Vagina (tissue), 2 donors: ENCODE data around the gene AFF3. TPM values are rescaled to one million over a fixed set of nuclear protein-coding genes. Genes with fewer than 3 reads are reported as not detected.

Source experiments
- DNase-seq, 2 donors: peaks; one replicate each; pipeline ENCODE4 v3.0.0-alpha.2; 2017; ENCODE audit errors: extremely low spot score in 2 of 2
- H3K27ac ChIP-seq: fragments of 200-600 bp; sonication (generic); one replicate; pipeline ENCODE4 v1.5.1; 2019
- H3K27me3 ChIP-seq: fragments of 200-600 bp; sonication (generic); one replicate; pipeline ENCODE4 v1.5.1; 2019
- H3K36me3 ChIP-seq, 2 donors: fragments of 200-600 bp; sonication (generic); one replicate each; pipeline ENCODE4 v1.5.1; 2017 to 2019
- H3K4me1 ChIP-seq: fragments of 200-600 bp; sonication (generic); one replicate; pipeline ENCODE4 v1.5.1; 2019
- H3K4me3 ChIP-seq, 2 donors: fragments of 200-600 bp; sonication (generic); 1 replicate in 1 of 2; 2 replicates in 1 of 2; pipeline ENCODE4 v1.5.1; 2016 to 2019
- H3K9me3 ChIP-seq: fragments of 200-600 bp; sonication (generic); one replicate; pipeline ENCODE4 v1.5.1; 2019
- CTCF ChIP-seq, 3 experiments: fragments of 450-650 bp in 2 of 3; fragments of 200-600 bp in 1 of 3; sonication (generic) in 1 of 3; IDR thresholded peaks; one replicate each; pipeline ENCODE4 v1.5.1; 2017 to 2019; ENCODE audit warnings: antibody characterized with exemption in 3 of 3, mild to moderate bottlenecking in 2 of 3, moderate library complexity in 2 of 3
- POLR2A ChIP-seq, 2 donors: fragments of 450-650 bp; IDR thresholded peaks; one replicate each; pipeline ENCODE4 v1.6.1; 2017; ENCODE audit warnings: antibody characterized with exemption in 2 of 2, mild to moderate bottlenecking in 2 of 2, moderate library complexity in 2 of 2
- POLR2AphosphoS5 ChIP-seq, 2 donors: sonication (generic); formaldehyde crosslinking; IDR thresholded peaks; one replicate each; pipeline ENCODE4 v1.9.0; 2017; ENCODE audit warnings: antibody characterized with exemption in 2 of 2, mild to moderate bottlenecking in 2 of 2, low read depth in 1 of 2; ENCODE audit not compliant: insufficient read depth in 1 of 2
- intact Hi-C: fragments of 100-400 bp; cut with DNase I; formaldehyde crosslinking; loops from one replicate; pipeline ENCODE4 v1.15.1; 2023
- total RNA-seq: library from RNA; depleted of rRNA; stranded (reverse); fragments of >200 nt; gene quantifications from one replicate; pipeline ENCODE4 v1.2.3, GENCODE V29; 2016

AFF3 gene
- total RNA-seq, 1 donor from 2014 or later = 7.6 TPM

DNA sequence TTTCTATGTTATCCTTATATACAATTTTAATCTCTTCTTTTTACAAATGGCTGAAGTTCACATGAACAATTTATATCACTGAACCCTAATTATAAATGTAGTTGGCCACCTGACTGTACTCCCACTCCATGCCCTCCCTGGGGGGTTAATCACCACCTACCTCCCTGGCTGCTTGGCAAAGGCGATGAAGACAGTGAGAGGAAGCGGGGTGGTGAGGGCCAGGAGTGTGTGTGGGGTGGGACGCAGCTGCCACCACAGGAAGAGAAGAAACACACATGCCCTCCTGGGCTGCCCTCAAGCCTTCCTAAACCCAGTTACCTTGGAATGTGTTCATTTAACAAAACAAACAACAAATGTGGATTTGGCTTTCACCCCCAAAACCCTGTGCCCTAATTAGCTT, 565.6 kb downstream of the AFF3 start:
- TF ChIP-seq POLR2A (IDR thresholded peaks at IDR 0.05) (no peak), POLR2AphosphoS5 (IDR thresholded peaks at IDR 0.05; ENCODE audit: insufficient read depth in 1 of 2, low read depth in 1 of 2) (no peak), CTCF (IDR thresholded peaks at IDR 0.05) (no peak)
- no peak overlapping the region for H3K4me3 ChIP-seq
- H3K9me3 ChIP-seq = no peaks in the 10 kb centered on the region
- no peak for DNase-seq
- no peak overlapping the region for H3K27ac ChIP-seq
- intact Hi-C loops = no loop called here
- no peaks in the 10 kb centered on the region for H3K27me3 ChIP-seq
- H3K36me3 ChIP-seq = no peaks in the 10 kb centered on the region
- H3K4me1 ChIP-seq = peaks cover 22% of the 10 kb centered on the region

DNA sequence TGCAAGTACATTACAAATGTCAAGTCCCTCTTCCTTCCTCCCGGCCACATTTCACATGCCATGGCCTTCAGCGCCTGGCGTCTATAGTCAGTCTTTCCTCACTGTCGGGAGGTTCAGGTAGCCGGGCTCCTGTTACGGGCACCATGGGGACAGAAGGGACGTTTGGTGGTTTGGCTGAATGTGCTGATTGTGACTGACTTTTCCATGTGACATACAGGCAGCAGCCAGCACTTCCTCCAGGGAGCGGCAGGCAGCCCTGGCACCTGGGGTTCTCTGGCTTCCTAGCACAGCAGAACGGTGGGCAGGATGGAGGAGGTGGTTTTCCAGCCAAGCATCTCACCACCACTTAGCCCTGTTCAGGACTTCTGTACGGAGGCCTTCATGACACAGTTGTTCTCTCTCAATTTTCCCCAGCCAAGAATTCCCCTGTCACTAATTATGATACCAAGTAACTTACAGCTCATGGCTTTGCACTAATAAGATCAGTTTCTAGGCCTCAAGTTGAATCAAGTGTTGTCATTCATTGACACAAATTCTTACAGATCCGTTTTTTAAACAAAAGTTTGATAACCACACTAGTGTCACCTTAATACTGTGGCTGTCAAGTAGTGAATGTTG, 568.6 kb downstream of the AFF3 start:
- intact Hi-C loops = no loop called here
- TF ChIP-seq POLR2A (IDR thresholded peaks at IDR 0.05) = no peak
- no peak for TF ChIP-seq CTCF (IDR thresholded peaks at IDR 0.05)
- TF ChIP-seq POLR2AphosphoS5 (IDR thresholded peaks at IDR 0.05; ENCODE audit: insufficient read depth in 1 of 2, low read depth in 1 of 2) = no peak
- Histone ChIP-seq H3K4me3 (no peak overlapping the region), H3K36me3 (no peaks in the 10 kb centered on the region), H3K27ac (no peak overlapping the region), H3K4me1 (peaks cover 28% of the 10 kb centered on the region), H3K27me3 (no peaks in the 10 kb centered on the region), H3K9me3 (no peaks in the 10 kb centered on the region)
- DNase-seq = no peak

- DNase-seq = no peak
- no peaks in the 10 kb centered on the region for H3K9me3 ChIP-seq
- no peak overlapping the region for H3K27ac ChIP-seq
- intact Hi-C loops = no loop called here
- H3K36me3 ChIP-seq = no peaks in the 10 kb centered on the region
- H3K27me3 ChIP-seq = no peaks in the 10 kb centered on the region
- TF ChIP-seq POLR2A (IDR thresholded peaks at IDR 0.05) (no peak), CTCF (IDR thresholded peaks at IDR 0.05) (no peak), POLR2AphosphoS5 (IDR thresholded peaks at IDR 0.05; ENCODE audit: insufficient read depth in 1 of 2, low read depth in 1 of 2) (no peak)
- H3K4me3 ChIP-seq = no peak overlapping the region
- H3K4me1 ChIP-seq = peaks cover 28% of the 10 kb centered on the region
Measured at GRCh38 chr2:99572373-99573164, 569.8 kb downstream of the AFF3 start.

DNA sequence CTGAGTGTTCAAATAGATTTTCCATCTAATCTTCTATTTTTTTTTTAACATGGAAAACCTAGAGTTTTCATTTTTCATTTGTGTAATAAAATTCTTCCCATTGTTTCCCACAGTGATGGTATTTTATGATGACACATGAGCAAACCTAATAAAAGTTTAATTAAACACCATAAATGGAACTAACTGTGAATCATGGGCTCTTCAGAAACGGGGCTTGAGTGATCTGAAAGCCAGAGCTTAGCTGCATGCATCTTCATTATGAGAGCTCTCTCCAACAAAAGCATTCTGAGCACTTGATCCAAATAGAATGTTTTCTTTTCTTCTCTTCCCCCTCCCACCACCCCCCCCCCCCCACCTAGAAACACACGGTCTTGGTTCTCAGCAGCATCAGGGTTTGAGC, 570.4 kb downstream of the AFF3 start:
- Histone ChIP-seq H3K36me3 (no peaks in the 10 kb centered on the region), H3K4me3 (no peak overlapping the region), H3K27me3 (no peaks in the 10 kb centered on the region), H3K9me3 (no peaks in the 10 kb centered on the region), H3K4me1 (peaks cover 28% of the 10 kb centered on the region), H3K27ac (no peak overlapping the region)
- intact Hi-C loops = no loop called here
- DNase-seq = no peak
- no peak for TF ChIP-seq POLR2AphosphoS5 (IDR thresholded peaks at IDR 0.05; ENCODE audit: insufficient read depth in 1 of 2, low read depth in 1 of 2)
- TF ChIP-seq POLR2A (IDR thresholded peaks at IDR 0.05) = no peak
- no peak for TF ChIP-seq CTCF (IDR thresholded peaks at IDR 0.05)

- no peak for DNase-seq
- intact Hi-C loops = no loop called here
- peaks cover 28% of the 10 kb centered on the region for H3K4me1 ChIP-seq
- no peak overlapping the region for H3K4me3 ChIP-seq
- no peaks in the 10 kb centered on the region for H3K27me3 ChIP-seq
- H3K9me3 ChIP-seq = no peaks in the 10 kb centered on the region
- H3K36me3 ChIP-seq = no peaks in the 10 kb centered on the region
- H3K27ac ChIP-seq = no peak overlapping the region
- TF ChIP-seq POLR2A (IDR thresholded peaks at IDR 0.05) = no peak
- TF ChIP-seq CTCF (IDR thresholded peaks at IDR 0.05) = no peak
- no peak for TF ChIP-seq POLR2AphosphoS5 (IDR thresholded peaks at IDR 0.05; ENCODE audit: insufficient read depth in 1 of 2, low read depth in 1 of 2)
Measured at GRCh38 chr2:99571533-99571932, 570.9 kb downstream of the AFF3 start.
